Adrenal gland (tissue), 12 donors: ENCODE results near the gene PRMT9. TPM values are rescaled to one million over a fixed set of nuclear protein-coding genes. Genes with fewer than 3 reads are reported as not detected.

Experiments used
- DNase-seq, 7 donors: peaks; one replicate each; pipeline ENCODE4 v3.0.0-alpha.2; 2019 to 2020
- H3K27ac ChIP-seq, 5 donors: fragments of 200-600 bp; sonication (generic) in 4 of 5; 1 replicate in 3 of 5; 2 replicates in 2 of 5; pipeline versions ENCODE4 v1.5.1 to v1.8.0; 2016 to 2020; ENCODE audit warnings: mild to moderate bottlenecking in 1 of 5
- H3K27me3 ChIP-seq: fragments of 200-600 bp; 2 replicates; pipeline ENCODE4 v1.8.0; 2021
- H3K36me3 ChIP-seq, 2 donors: fragments of 200-600 bp; replicated peaks in 1 of 2; 1 replicate in 1 of 2; 2 replicates in 1 of 2; pipeline versions ENCODE4 v1.5.1 to v1.8.0; 2018 to 2022
- H3K4me1 ChIP-seq, 2 donors: fragments of 200-600 bp; replicated peaks in 1 of 2; 1 replicate in 1 of 2; 2 replicates in 1 of 2; pipeline versions ENCODE4 v1.5.1 to v1.8.0; 2018 to 2021
- H3K4me3 ChIP-seq, 4 donors: fragments of 200-600 bp; sonication (generic) in 3 of 4; one replicate each; pipeline ENCODE4 v1.5.1; 2016 to 2018
- H3K9me3 ChIP-seq, 3 donors: fragments of 200-600 bp; sonication (generic) in 1 of 3; replicated peaks in 1 of 3; 1 replicate in 2 of 3; 2 replicates in 1 of 3; pipeline versions ENCODE4 v1.5.1 to v1.8.0; 2016 to 2021
- CTCF ChIP-seq, 6 experiments: fragments of 450-650 bp in 4 of 6; fragments of 200-600 bp in 2 of 6; sonication (generic) in 1 of 6; IDR thresholded peaks; 1 replicate in 5 of 6; 2 replicates in 1 of 6; pipeline versions ENCODE4 v1.5.1 to v1.8.0; 2016 to 2021; ENCODE audit warnings: antibody characterized with exemption in 6 of 6, mild to moderate bottlenecking in 2 of 6, moderate library complexity in 1 of 6
- POLR2A ChIP-seq, 2 donors: fragments of 450-650 bp; IDR thresholded peaks; one replicate each; pipeline ENCODE4 v1.6.1; 2017; ENCODE audit warnings: antibody characterized with exemption in 2 of 2, mild to moderate bottlenecking in 2 of 2, moderate library complexity in 1 of 2
- WGBS, 4 donors: extraction: QIAGEN DNeasy Blood & Tissue Kit in 2 of 4; methylation state at CpG; one replicate each; pipeline versions ENCODE4 v1.1.5 to v1.1.7; 2013 to 2017; 5-methylcytosine and 5-hydroxymethylcytosine counted together
- intact Hi-C, 2 donors: fragments of 100-400 bp; cut with DNase I; formaldehyde crosslinking; loops; one replicate each; pipeline versions ENCODE4 v1.14.1 to v1.15.0; 2022 to 2023
- polyA plus RNA-seq, 3 donors: library from polyadenylated mRNA; stranded (reverse); fragments of 200-250 nt in 2 of 3; fragments of 350-450 nt in 1 of 3; fragmentation: Illumina TruSeq in 1 of 3; extraction: RNeasy Lipid Tissue Mini Kit (QIAGEN cat#74804) in 1 of 3; gene quantifications; one replicate each; pipeline ENCODE4 v1.2.3, GENCODE V29; 2013 to 2014
- total RNA-seq, 9 donors: library from RNA; depleted of rRNA in 4 of 9; stranded (reverse); fragments of >200 nt in 4 of 9; fragments of 120-200 nt in 1 of 9; fragmentation: NEBNext Ultra II Directional in 1 of 9; extraction: Animal tissue kit (Norgen Biotek cat#: 25700) in 1 of 9; gene quantifications; one replicate each; pipeline versions ENCODE4 v1.1.0 to v1.2.4, GENCODE V29; 2013 to 2023
- donor health status: healthy with polysubstance abuse.
- donor health status: Bipolar disorder and iron deficiency.
- donor health status: DM: yes; HTN: yes; CAD: no.
- donor health status: DM: no; HTN: no; CAD: no.
- donor health status: DM: no; HTN: no; CAD: no.
- donor health status: DM: yes; HTN: yes; CAD: no.

PRMT9 gene
- total and polyA plus RNA-seq, 12 donors, result 5.4 to 19.6 (median 11.3) TPM

- peak in 6 of 7 donors; percentile 31 to 77 (median 54) for DNase-seq
- Histone ChIP-seq H3K27ac (peak overlapping the region in 1 of 5 donors; percentile 6), H3K4me1 (no peaks in the 10 kb centered on the region), H3K36me3 (no peaks in the 10 kb centered on the region), H3K27me3 (no peaks in the 10 kb centered on the region), H3K9me3 (no peaks in the 10 kb centered on the region), H3K4me3 (no peak overlapping the region)
- WGBS, 4 donors, result 47 to 58% (median 50%) methylated on average over 5 of the region's 5 CpGs
- intact Hi-C loops, result no loop called here
- TF ChIP-seq POLR2A (IDR thresholded peaks at IDR 0.05) (no peak), CTCF (IDR thresholded peaks at IDR 0.05) (no peak)
These were observed 39.4 kb upstream of the PRMT9 start for GRCh38 chr4:147723326-147723725.

- Histone ChIP-seq H3K4me3 (no peak overlapping the region), H3K9me3 (no peaks in the 10 kb centered on the region), H3K27me3 (no peaks in the 10 kb centered on the region), H3K36me3 (no peaks in the 10 kb centered on the region), H3K4me1 (peaks cover 0 to 14% of the 10 kb centered on the region in 2 donors), H3K27ac (no peak overlapping the region)
- 16 to 27% (median 20%) methylated on average over 1 of the region's 1 CpG for WGBS, 4 donors
- no peak for TF ChIP-seq POLR2A (IDR thresholded peaks at IDR 0.05)
- TF ChIP-seq CTCF (IDR thresholded peaks at IDR 0.05), result no peak
- DNase-seq, result no peak
- intact Hi-C loops, result no loop called here
These were observed 33.9 kb upstream of the PRMT9 start for GRCh38 chr4:147717878-147718277.

- DNase-seq, result peak in 6 of 7 donors; percentile 35 to 69 (median 60)
- no peak for TF ChIP-seq POLR2A (IDR thresholded peaks at IDR 0.05)
- no peak for TF ChIP-seq CTCF (IDR thresholded peaks at IDR 0.05)
- H3K36me3 ChIP-seq, result no peaks in the 10 kb centered on the region
- H3K27me3 ChIP-seq, result no peaks in the 10 kb centered on the region
- H3K4me1 ChIP-seq, result peaks cover 0 to 14% of the 10 kb centered on the region in 2 donors
- intact Hi-C loops, result no loop called here
- H3K9me3 ChIP-seq, result no peaks in the 10 kb centered on the region
- no peak overlapping the region for H3K4me3 ChIP-seq
- 89 to 90% (median 89%) methylated on average over 8 of the region's 8 CpGs for WGBS, 4 donors
- H3K27ac ChIP-seq, result no peak overlapping the region
These were observed 30.8 kb upstream of the PRMT9 start for GRCh38 chr4:147714575-147715401.

DNA sequence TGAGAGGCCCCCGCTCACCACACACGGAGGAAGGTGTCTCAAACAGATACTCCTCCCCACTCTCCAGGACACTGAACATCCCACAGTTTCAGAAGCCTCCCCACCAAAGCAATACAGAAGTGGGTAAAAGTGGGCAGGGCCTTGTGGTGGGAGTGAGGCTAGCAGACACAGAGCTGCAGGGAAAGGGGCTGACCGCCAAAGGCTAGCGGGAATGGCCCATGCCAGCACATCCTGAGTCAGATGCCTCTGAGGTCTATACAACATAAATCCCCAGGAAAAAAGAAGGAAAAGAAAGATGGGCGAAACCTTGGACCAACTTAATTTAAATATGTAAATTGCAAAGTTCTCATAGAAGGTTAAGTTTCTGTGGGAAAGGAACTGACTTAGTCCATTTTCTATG lies 26.0 kb upstream of the PRMT9 start:
- no peak for DNase-seq
- TF ChIP-seq POLR2A (IDR thresholded peaks at IDR 0.05) (no peak), CTCF (IDR thresholded peaks at IDR 0.05) (no peak)
- intact Hi-C loops, result loop anchor here (5.0 kb wide), 1 partner anchor 157 kb away; no protein-coding TSS in a partner anchor
- peaks cover 0 to 8% of the 10 kb centered on the region in 2 donors for H3K4me1 ChIP-seq
- H3K9me3 ChIP-seq, result no peaks in the 10 kb centered on the region
- H3K27ac ChIP-seq, result no peak overlapping the region
- 92 to 100% (median 98%) methylated on average over 5 of the region's 5 CpGs for WGBS, 4 donors
- no peak overlapping the region for H3K4me3 ChIP-seq
- no peaks in the 10 kb centered on the region for H3K36me3 ChIP-seq
- H3K27me3 ChIP-seq, result no peaks in the 10 kb centered on the region
